SK-N-MC (cell line): ENCODE results near the gene CD300E.

ENCODE experiments used
- DNase-seq: peaks from one replicate; pipeline ENCODE4 v3.0.0-alpha.2; 2011; ENCODE audit warnings: low read depth, low spot score
- H3K27ac ChIP-seq: fragments of 200-600 bp; sonication (generic); 2 replicates; pipeline ENCODE4 v1.5.1; 2016; ENCODE audit warnings: mixed run types
- H3K36me3 ChIP-seq: fragments of 200-600 bp; sonication (generic); 2 replicates; pipeline ENCODE4 v1.6.1; 2017; ENCODE audit warnings: antibody characterized with exemption, low read length, mixed read lengths; ENCODE audit not compliant: insufficient read depth
- H3K4me3 ChIP-seq: fragments of 200-600 bp; sonication (generic); 2 replicates; pipeline ENCODE4 v1.5.1; 2016
- H3K9ac ChIP-seq: fragments of 200-600 bp; sonication (generic); 2 replicates; pipeline ENCODE4 v1.8.0; 2017; ENCODE audit warnings: mixed run types, mixed read lengths; ENCODE audit not compliant: insufficient read length
- H3K9me3 ChIP-seq: fragments of 200-600 bp; sonication (generic); 2 replicates; pipeline ENCODE4 v1.6.1; 2017; ENCODE audit warnings: low read depth, mild to moderate bottlenecking, antibody characterized with exemption, low read length, moderate library complexity, mixed read lengths
- EZH2 ChIP-seq: fragments of 200-600 bp; sonication (generic); IDR thresholded peaks from one replicate; pipeline ENCODE4 v1.6.1; 2017; ENCODE audit warnings: antibody characterized with exemption
- FOXP2 ChIP-seq: optimal IDR thresholded peaks from 2 replicates; pipeline ENCODE3; 2011; ENCODE audit warnings: mild to moderate bottlenecking, moderate library complexity; ENCODE audit not compliant: insufficient read depth; ENCODE audit errors: extremely low read length, control extremely low read depth
- POLR2AphosphoS5 ChIP-seq: IDR thresholded peaks from 2 replicates; pipeline ENCODE4 v1.6.1; 2012; ENCODE audit warnings: mild to moderate bottlenecking, low read depth, low read length, borderline replicate concordance

The CD300E gene

GRCh38 chr17:74610108-74610507, 13.4 kb downstream of the CD300E start:
- Histone ChIP-seq H3K27ac (no peak overlapping the region), H3K36me3 (no peaks in the 10 kb centered on the region), H3K9me3 (no peaks in the 10 kb centered on the region), H3K4me3 (no peak overlapping the region), H3K9ac (no peak overlapping the region)
- TF ChIP-seq FOXP2: no peak
- TF ChIP-seq EZH2: no peak
- no peak for TF ChIP-seq POLR2AphosphoS5
- DNase-seq: no peak

GRCh38 chr17:74608511-74608910, 15.0 kb downstream of the CD300E start:
- no peaks in the 10 kb centered on the region for H3K36me3 ChIP-seq
- DNase-seq: no peak
- H3K9me3 ChIP-seq: no peaks in the 10 kb centered on the region
- TF ChIP-seq EZH2 (no peak), FOXP2 (no peak), POLR2AphosphoS5 (no peak)
- no peak overlapping the region for H3K9ac ChIP-seq
- H3K4me3 ChIP-seq: no peak overlapping the region
- H3K27ac ChIP-seq: no peak overlapping the region

GRCh38 chr17:74607221-74607620, 16.3 kb downstream of the CD300E start:
- H3K9me3 ChIP-seq: no peaks in the 10 kb centered on the region
- no peak overlapping the region for H3K4me3 ChIP-seq
- TF ChIP-seq EZH2 (no peak), FOXP2 (no peak), POLR2AphosphoS5 (no peak)
- H3K9ac ChIP-seq: no peak overlapping the region
- no peak for DNase-seq
- H3K27ac ChIP-seq: no peak overlapping the region
- H3K36me3 ChIP-seq: no peaks in the 10 kb centered on the region

- no peak for DNase-seq
Observed at GRCh38 chr17:74606050-74606449, 17.5 kb downstream of the CD300E start.

GRCh38 chr17:74605361-74605760, 18.2 kb downstream of the CD300E start:
- H3K9me3 ChIP-seq: no peaks in the 10 kb centered on the region
- H3K9ac ChIP-seq: no peak overlapping the region
- H3K36me3 ChIP-seq: no peaks in the 10 kb centered on the region
- H3K4me3 ChIP-seq: no peak overlapping the region
- TF ChIP-seq EZH2: no peak
- no peak for TF ChIP-seq FOXP2
- TF ChIP-seq POLR2AphosphoS5: no peak
- DNase-seq: no peak
- no peak overlapping the region for H3K27ac ChIP-seq

More at GRCh38 chr17:74606050-74606449, 17.5 kb downstream of the CD300E start:
- no peak for TF ChIP-seq POLR2AphosphoS5
- no peak for TF ChIP-seq EZH2
- no peak for TF ChIP-seq FOXP2
- Histone ChIP-seq H3K9ac (no peak overlapping the region), H3K36me3 (no peaks in the 10 kb centered on the region), H3K4me3 (no peak overlapping the region), H3K27ac (no peak overlapping the region), H3K9me3 (no peaks in the 10 kb centered on the region)

GRCh38 chr17:74604761-74605160, 18.8 kb downstream of the CD300E start:
- H3K9me3 ChIP-seq: no peaks in the 10 kb centered on the region
- TF ChIP-seq FOXP2 (no peak), POLR2AphosphoS5 (no peak), EZH2 (no peak)
- H3K36me3 ChIP-seq: no peaks in the 10 kb centered on the region
- H3K9ac ChIP-seq: no peak overlapping the region
- no peak overlapping the region for H3K27ac ChIP-seq
- H3K4me3 ChIP-seq: no peak overlapping the region
- DNase-seq: no peak

GRCh38 chr17:74604200-74604599, 19.3 kb downstream of the CD300E start:
- Histone ChIP-seq H3K9me3 (no peaks in the 10 kb centered on the region), H3K4me3 (no peak overlapping the region), H3K27ac (no peak overlapping the region), H3K36me3 (no peaks in the 10 kb centered on the region), H3K9ac (no peak overlapping the region)
- no peak for DNase-seq
- TF ChIP-seq POLR2AphosphoS5 (no peak), EZH2 (no peak), FOXP2 (no peak)

- H3K9ac ChIP-seq: no peak overlapping the region
- DNase-seq: no peak
Observed at GRCh38 chr17:74603746-74604145, 19.8 kb downstream of the CD300E start.

GRCh38 chr17:74603037-74603635, 20.4 kb downstream of the CD300E start:
- Histone ChIP-seq H3K36me3 (no peaks in the 10 kb centered on the region), H3K9me3 (no peaks in the 10 kb centered on the region), H3K4me3 (no peak overlapping the region), H3K9ac (no peak overlapping the region), H3K27ac (no peak overlapping the region)
- no peak for DNase-seq
- no peak for TF ChIP-seq EZH2
- TF ChIP-seq POLR2AphosphoS5: no peak

More at GRCh38 chr17:74603746-74604145, 19.8 kb downstream of the CD300E start:
- TF ChIP-seq EZH2 (no peak), FOXP2 (no peak), POLR2AphosphoS5 (no peak)
- no peak overlapping the region for H3K4me3 ChIP-seq
- no peaks in the 10 kb centered on the region for H3K36me3 ChIP-seq
- no peaks in the 10 kb centered on the region for H3K9me3 ChIP-seq
- H3K27ac ChIP-seq: no peak overlapping the region
